ENCODE data around the gene GASK1A.

GASK1A gene

GRCh38 chr3:43074901-43075689, 96.0 kb downstream of the GASK1A start:
- H3K4me3 ChIP-seq (replicated peaks; ENCODE audit: low read depth, low read length) = no peak overlapping the region
- H3K27me3 ChIP-seq (replicated peaks; ENCODE audit: control insufficient read depth, insufficient read depth, low read length) = no peaks in the 10 kb centered on the region; the same call in 1 of the 2 replicates
- no peak for DNase-seq (ENCODE audit: extremely low read depth, insufficient read length)
- no peak for TF ChIP-seq CTCF (IDR thresholded peaks at IDR 0.05; ENCODE audit: insufficient read depth, low read length, poor library complexity, severe bottlenecking)
- H3K36me3 ChIP-seq (ENCODE audit: control insufficient read depth, insufficient read depth, low read length) = no peaks in the 10 kb centered on the region

- H3K4me3 ChIP-seq (replicated peaks; ENCODE audit: low read depth, low read length) = no peak overlapping the region
- no peaks in the 10 kb centered on the region; the same call in 1 of the 2 replicates for H3K27me3 ChIP-seq (replicated peaks; ENCODE audit: control insufficient read depth, insufficient read depth, low read length)
- no peak for DNase-seq (ENCODE audit: extremely low read depth, insufficient read length)
- TF ChIP-seq CTCF (IDR thresholded peaks at IDR 0.05; ENCODE audit: insufficient read depth, low read length, poor library complexity, severe bottlenecking) = no peak
- H3K36me3 ChIP-seq (ENCODE audit: control insufficient read depth, insufficient read depth, low read length) = no peaks in the 10 kb centered on the region
Measured at GRCh38 chr3:43075904-43076661, 97.0 kb downstream of the GASK1A start.

- TF ChIP-seq CTCF (IDR thresholded peaks at IDR 0.05; ENCODE audit: insufficient read depth, low read length, poor library complexity, severe bottlenecking) = no peak
- no peak for DNase-seq (ENCODE audit: extremely low read depth, insufficient read length)
- Histone ChIP-seq H3K4me3 (replicated peaks; ENCODE audit: low read depth, low read length) (no peak overlapping the region), H3K27me3 (replicated peaks; ENCODE audit: control insufficient read depth, insufficient read depth, low read length) (no peaks in the 10 kb centered on the region; the same call in 1 of the 2 replicates), H3K36me3 (ENCODE audit: control insufficient read depth, insufficient read depth, low read length) (no peaks in the 10 kb centered on the region)
Measured at GRCh38 chr3:43076857-43077256, 97.7 kb downstream of the GASK1A start.

GRCh38 chr3:43077261-43077660, 98.2 kb downstream of the GASK1A start:
- no peak overlapping the region for H3K4me3 ChIP-seq (replicated peaks; ENCODE audit: low read depth, low read length)
- no peak for TF ChIP-seq CTCF (IDR thresholded peaks at IDR 0.05; ENCODE audit: insufficient read depth, low read length, poor library complexity, severe bottlenecking)

GRCh38 chr3:43077707-43078106, 98.6 kb downstream of the GASK1A start:
- no peak for DNase-seq (ENCODE audit: extremely low read depth, insufficient read length)
- no peaks in the 10 kb centered on the region; the same call in 1 of the 2 replicates for H3K27me3 ChIP-seq (replicated peaks; ENCODE audit: control insufficient read depth, insufficient read depth, low read length)
- no peak overlapping the region for H3K4me3 ChIP-seq (replicated peaks; ENCODE audit: low read depth, low read length)
- no peaks in the 10 kb centered on the region for H3K36me3 ChIP-seq (ENCODE audit: control insufficient read depth, insufficient read depth, low read length)
- no peak for TF ChIP-seq CTCF (IDR thresholded peaks at IDR 0.05; ENCODE audit: insufficient read depth, low read length, poor library complexity, severe bottlenecking)

More at GRCh38 chr3:43077261-43077660, 98.2 kb downstream of the GASK1A start:
- DNase-seq (ENCODE audit: extremely low read depth, insufficient read length) = no peak
- Histone ChIP-seq H3K36me3 (ENCODE audit: control insufficient read depth, insufficient read depth, low read length) (no peaks in the 10 kb centered on the region), H3K27me3 (replicated peaks; ENCODE audit: control insufficient read depth, insufficient read depth, low read length) (no peaks in the 10 kb centered on the region; the same call in 1 of the 2 replicates)
